Peyer's patch (tissue), 4 donors: ENCODE measurements around the gene SYT7. TPM values are rescaled to one million over a fixed set of nuclear protein-coding genes. Genes with fewer than 3 reads are reported as not detected.
"Not testable (repeated sequence)": the region's sequence is repeated elsewhere in the genome, so short reads cannot be mapped to it uniquely, and the experiment has no call there.

Source experiments
- DNase-seq, 3 donors: peaks; one replicate each; pipeline ENCODE4 v3.0.0-alpha.2; 2017 to 2019
- H3K27ac ChIP-seq, 4 donors: fragments of 200-600 bp; sonication (generic); one replicate each; pipeline ENCODE4 v1.5.1; 2016 to 2019
- H3K27me3 ChIP-seq, 2 donors: fragments of 200-600 bp; sonication (generic); one replicate each; pipeline ENCODE4 v1.5.1; 2019
- H3K36me3 ChIP-seq, 3 donors: fragments of 200-600 bp; sonication (generic); one replicate each; pipeline ENCODE4 v1.5.1; 2016 to 2019
- H3K4me1 ChIP-seq, 4 donors: fragments of 200-600 bp; sonication (generic); one replicate each; pipeline ENCODE4 v1.5.1; 2016 to 2019
- H3K4me3 ChIP-seq, 4 donors: fragments of 200-600 bp; sonication (generic); 1 replicate in 3 of 4; 2 replicates in 1 of 4; pipeline ENCODE4 v1.5.1; 2016 to 2019; ENCODE audit warnings: mild to moderate bottlenecking in 1 of 4
- H3K9me3 ChIP-seq, 4 donors: fragments of 200-600 bp; sonication (generic); one replicate each; pipeline ENCODE4 v1.5.1; 2016 to 2019; ENCODE audit warnings: mild to moderate bottlenecking in 1 of 4
- POLR2A ChIP-seq, 2 donors: fragments of 450-650 bp; IDR thresholded peaks; one replicate each; pipeline ENCODE4 v1.5.1; 2017; ENCODE audit warnings: antibody characterized with exemption in 2 of 2, mild to moderate bottlenecking in 2 of 2, moderate library complexity in 2 of 2
- total RNA-seq, 4 donors: library from RNA; depleted of rRNA; stranded (reverse); fragments of >200 nt; gene quantifications; one replicate each; pipeline ENCODE4 v1.1.0, GENCODE V29; 2016
- TF ChIP-seq, protein P1 (sequence below), 6 experiments: fragments of 450-650 bp in 4 of 6; fragments of 200-600 bp in 2 of 6; sonication (generic) in 1 of 6; IDR thresholded peaks; one replicate each; pipeline ENCODE4 v1.5.1; 2017 to 2019; ENCODE audit warnings: antibody characterized with exemption in 6 of 6, mild to moderate bottlenecking in 3 of 6, moderate library complexity in 1 of 6

The SYT7 gene
- total RNA-seq, 4 donors from 2014 or later, result 5.8 to 18.2 (median 12.2) TPM

DNA sequence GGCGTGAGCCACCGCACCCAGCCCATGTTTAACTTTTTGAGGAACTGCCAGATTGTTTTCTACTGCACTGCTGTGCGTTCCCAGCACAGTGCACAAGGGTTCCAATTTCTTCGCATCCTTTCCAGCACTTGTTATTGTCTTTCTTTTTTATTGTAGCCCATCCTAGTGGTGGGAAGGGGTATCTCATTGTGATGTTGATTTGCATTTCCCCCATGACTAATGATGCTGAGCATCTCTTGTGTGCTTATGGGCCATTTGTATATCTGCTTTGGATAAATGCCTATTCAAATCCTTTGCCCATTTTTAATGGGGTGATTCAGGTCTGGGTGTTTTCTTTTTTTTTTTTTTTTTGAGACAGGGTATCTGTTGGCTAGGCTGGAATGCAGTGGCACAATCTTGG, 36.6 kb upstream of the SYT7 start:
- H3K27ac ChIP-seq, result no peak overlapping the region
- H3K4me3 ChIP-seq, result no peak overlapping the region
- H3K4me1 ChIP-seq, result no peaks in the 10 kb centered on the region
- DNase-seq, result no peak
- no peaks in the 10 kb centered on the region for H3K27me3 ChIP-seq
- no peaks in the 10 kb centered on the region for H3K36me3 ChIP-seq
- TF ChIP-seq POLR2A (IDR thresholded peaks at IDR 0.05), result no peak
- TF ChIP-seq, protein P1, sequence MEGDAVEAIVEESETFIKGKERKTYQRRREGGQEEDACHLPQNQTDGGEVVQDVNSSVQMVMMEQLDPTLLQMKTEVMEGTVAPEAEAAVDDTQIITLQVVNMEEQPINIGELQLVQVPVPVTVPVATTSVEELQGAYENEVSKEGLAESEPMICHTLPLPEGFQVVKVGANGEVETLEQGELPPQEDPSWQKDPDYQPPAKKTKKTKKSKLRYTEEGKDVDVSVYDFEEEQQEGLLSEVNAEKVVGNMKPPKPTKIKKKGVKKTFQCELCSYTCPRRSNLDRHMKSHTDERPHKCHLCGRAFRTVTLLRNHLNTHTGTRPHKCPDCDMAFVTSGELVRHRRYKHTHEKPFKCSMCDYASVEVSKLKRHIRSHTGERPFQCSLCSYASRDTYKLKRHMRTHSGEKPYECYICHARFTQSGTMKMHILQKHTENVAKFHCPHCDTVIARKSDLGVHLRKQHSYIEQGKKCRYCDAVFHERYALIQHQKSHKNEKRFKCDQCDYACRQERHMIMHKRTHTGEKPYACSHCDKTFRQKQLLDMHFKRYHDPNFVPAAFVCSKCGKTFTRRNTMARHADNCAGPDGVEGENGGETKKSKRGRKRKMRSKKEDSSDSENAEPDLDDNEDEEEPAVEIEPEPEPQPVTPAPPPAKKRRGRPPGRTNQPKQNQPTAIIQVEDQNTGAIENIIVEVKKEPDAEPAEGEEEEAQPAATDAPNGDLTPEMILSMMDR (IDR thresholded peaks at IDR 0.05), result no peak
- no peaks in the 10 kb centered on the region for H3K9me3 ChIP-seq

DNA sequence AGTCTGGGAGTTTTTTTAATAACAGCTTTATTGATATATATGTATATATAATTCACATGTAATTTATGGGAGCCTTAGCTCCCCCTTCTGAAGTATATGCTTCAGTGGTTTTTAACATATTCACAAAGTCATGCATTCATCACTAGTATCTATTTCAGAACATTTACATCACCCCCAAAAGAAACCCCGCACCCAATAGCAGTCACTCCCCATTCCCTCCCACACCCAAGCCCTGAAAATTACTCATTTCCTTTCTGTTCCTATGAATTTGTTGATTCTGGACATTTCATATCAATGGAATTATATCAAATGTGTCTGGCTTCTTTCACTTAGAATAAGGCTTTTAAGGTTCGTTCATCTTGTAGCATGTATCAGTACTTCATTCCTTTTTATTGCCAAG, 35.6 kb upstream of the SYT7 start:
- H3K27me3 ChIP-seq, result no peaks in the 10 kb centered on the region
- H3K4me1 ChIP-seq, result no peaks in the 10 kb centered on the region
- no peaks in the 10 kb centered on the region for H3K9me3 ChIP-seq
- no peak overlapping the region for H3K27ac ChIP-seq
- DNase-seq, result no peak
- H3K36me3 ChIP-seq, result no peaks in the 10 kb centered on the region
- no peak for TF ChIP-seq POLR2A (IDR thresholded peaks at IDR 0.05)
- TF ChIP-seq, protein P1 (IDR thresholded peaks at IDR 0.05), result no peak
- H3K4me3 ChIP-seq, result no peak overlapping the region

DNA sequence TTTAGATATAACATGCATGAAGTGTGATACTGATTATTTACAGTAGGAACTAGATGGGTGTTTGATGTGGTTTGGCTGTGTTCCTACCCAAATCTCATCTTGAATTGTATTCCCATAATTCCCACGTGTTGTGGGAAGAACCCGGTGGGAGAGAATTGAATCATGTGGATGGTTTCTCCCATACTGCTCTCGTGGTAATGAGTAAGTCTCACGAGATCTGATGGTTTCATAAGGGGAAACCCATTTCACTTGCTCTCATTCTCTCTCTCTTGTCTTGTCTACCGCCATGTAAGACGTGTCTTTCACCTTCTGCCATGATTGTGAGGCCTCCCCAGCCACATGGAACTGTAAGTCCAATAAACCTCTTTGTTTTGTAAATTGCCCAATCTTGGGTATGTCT, 33.9 kb upstream of the SYT7 start:
- not testable (repeated sequence) for H3K36me3 ChIP-seq, H3K27me3 ChIP-seq, H3K27ac ChIP-seq, H3K9me3 ChIP-seq, DNase-seq, H3K4me1 ChIP-seq, H3K4me3 ChIP-seq

DNA sequence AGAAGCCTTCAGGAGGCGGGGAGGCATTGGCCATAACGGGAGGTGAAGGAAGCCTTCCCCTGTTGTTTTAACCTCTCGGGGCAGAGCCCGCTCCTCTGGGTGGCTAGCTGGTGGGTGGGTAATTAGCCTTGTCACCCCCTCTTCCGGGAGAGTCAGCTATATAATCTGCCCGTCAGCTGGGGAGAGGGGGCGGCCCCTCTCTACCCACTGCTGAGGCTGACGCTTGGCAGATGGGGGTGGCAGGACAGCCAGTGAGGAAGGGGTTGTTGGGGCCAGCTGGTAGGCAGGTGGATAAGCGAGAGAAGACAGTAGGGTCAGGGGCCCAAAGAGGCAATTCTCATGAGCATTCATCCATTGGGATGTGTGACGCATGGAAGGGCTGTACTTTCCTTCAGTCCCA, 33.0 kb upstream of the SYT7 start:
- Histone ChIP-seq H3K4me1 (no peaks in the 10 kb centered on the region), H3K27ac (no peak overlapping the region), H3K36me3 (no peaks in the 10 kb centered on the region), H3K9me3 (no peaks in the 10 kb centered on the region), H3K27me3 (no peaks in the 10 kb centered on the region), H3K4me3 (no peak overlapping the region)
- no peak for DNase-seq
- TF ChIP-seq, protein P1 (IDR thresholded peaks at IDR 0.05), result no peak
- no peak for TF ChIP-seq POLR2A (IDR thresholded peaks at IDR 0.05)

DNA sequence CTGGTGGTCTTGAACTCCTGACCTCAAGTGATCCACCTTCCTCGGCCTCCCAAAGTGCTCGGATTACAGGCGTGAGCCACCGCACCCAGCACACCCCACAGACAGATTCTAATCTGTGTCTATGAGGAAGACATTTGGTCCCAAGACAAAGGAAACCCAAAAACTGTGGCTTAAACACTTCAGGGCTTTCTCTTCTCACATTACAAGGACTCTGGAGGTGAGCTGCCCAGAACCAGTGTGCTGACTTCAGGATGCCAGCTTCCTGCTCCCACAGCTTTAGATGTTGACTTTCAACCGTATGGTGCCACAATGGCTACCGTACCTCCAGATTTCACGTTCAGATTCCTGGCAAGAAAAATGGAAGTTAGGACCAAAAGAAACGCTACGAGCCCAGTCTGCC, 32.2 kb upstream of the SYT7 start:
- Histone ChIP-seq H3K27ac (no peak overlapping the region), H3K9me3 (no peaks in the 10 kb centered on the region), H3K4me3 (no peak overlapping the region), H3K4me1 (no peaks in the 10 kb centered on the region), H3K27me3 (no peaks in the 10 kb centered on the region), H3K36me3 (no peaks in the 10 kb centered on the region)
- TF ChIP-seq, protein P1 (IDR thresholded peaks at IDR 0.05), result no peak
- no peak for TF ChIP-seq POLR2A (IDR thresholded peaks at IDR 0.05)
- DNase-seq, result no peak

DNA sequence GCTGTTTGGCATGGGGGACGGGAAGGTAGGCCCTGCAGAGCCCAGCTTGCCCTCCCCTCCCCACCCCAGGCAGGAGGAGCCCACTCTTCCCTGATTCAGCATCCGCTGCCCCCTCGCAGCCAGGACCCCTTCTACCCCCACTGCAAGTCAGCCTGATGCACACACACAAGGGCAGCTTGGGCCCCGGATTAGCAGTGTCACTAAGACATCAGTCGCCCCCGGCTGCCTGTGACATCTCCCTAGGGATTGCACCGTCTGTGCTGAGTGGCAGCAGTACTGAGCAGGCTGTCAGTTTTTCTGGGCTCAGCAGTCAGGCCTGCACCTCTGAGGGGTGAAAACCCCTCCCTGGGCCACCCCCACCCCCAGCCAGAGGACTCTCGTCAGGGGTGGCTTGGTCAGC, 30.4 kb upstream of the SYT7 start:
- Histone ChIP-seq H3K27ac (no peak overlapping the region), H3K27me3 (no peaks in the 10 kb centered on the region), H3K4me1 (no peaks in the 10 kb centered on the region), H3K9me3 (no peaks in the 10 kb centered on the region), H3K4me3 (no peak overlapping the region), H3K36me3 (no peaks in the 10 kb centered on the region)
- TF ChIP-seq, protein P1 (IDR thresholded peaks at IDR 0.05), result no peak
- TF ChIP-seq POLR2A (IDR thresholded peaks at IDR 0.05), result no peak
- no peak for DNase-seq
